OCI-LY7 (cell line): ENCODE results near the gene DNAJC27.

Source experiments
- EZH2phosphoT487 ChIP-seq: fragments of 200-600 bp; sonication (generic); IDR thresholded peaks from 2 replicates; pipeline ENCODE4 v1.6.1; 2018; ENCODE audit warnings: low read depth, borderline replicate concordance, mild to moderate bottlenecking, mixed run types, antibody characterized with exemption, low read length, moderate library complexity, mixed read lengths
- TF ChIP-seq, protein P1 (sequence below): fragments of 200-600 bp; sonication (generic); conservative IDR thresholded peaks from 2 replicates; pipeline ENCODE4 v1.5.1; 2014; ENCODE audit warnings: mild to moderate bottlenecking, antibody characterized with exemption, low read length, moderate library complexity, mixed read lengths

DNA sequence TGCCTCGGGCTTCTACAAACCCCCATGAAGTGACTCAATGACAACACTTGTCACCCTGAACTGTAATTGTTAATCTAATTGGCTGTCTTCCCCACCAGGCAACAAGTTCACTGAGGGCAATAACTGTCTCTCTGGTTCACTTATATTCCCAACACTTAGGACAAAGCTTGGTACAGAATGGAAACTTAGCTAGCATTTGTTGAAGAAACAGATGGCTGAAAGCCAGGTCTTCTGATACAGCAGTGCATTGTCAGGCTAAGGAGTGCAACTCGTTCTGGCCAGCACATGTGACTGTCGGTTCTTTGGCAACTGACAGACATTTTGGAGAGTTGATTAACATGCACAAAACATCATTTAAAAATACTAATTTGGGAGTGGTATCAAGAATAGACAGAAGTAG is 14.6 kb upstream of the DNAJC27 start:
- TF ChIP-seq, protein P1, sequence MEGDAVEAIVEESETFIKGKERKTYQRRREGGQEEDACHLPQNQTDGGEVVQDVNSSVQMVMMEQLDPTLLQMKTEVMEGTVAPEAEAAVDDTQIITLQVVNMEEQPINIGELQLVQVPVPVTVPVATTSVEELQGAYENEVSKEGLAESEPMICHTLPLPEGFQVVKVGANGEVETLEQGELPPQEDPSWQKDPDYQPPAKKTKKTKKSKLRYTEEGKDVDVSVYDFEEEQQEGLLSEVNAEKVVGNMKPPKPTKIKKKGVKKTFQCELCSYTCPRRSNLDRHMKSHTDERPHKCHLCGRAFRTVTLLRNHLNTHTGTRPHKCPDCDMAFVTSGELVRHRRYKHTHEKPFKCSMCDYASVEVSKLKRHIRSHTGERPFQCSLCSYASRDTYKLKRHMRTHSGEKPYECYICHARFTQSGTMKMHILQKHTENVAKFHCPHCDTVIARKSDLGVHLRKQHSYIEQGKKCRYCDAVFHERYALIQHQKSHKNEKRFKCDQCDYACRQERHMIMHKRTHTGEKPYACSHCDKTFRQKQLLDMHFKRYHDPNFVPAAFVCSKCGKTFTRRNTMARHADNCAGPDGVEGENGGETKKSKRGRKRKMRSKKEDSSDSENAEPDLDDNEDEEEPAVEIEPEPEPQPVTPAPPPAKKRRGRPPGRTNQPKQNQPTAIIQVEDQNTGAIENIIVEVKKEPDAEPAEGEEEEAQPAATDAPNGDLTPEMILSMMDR = no peak
- TF ChIP-seq EZH2phosphoT487 = no peak
